ENCODE measurements around the gene RASGRF1.

RASGRF1 gene

DNA sequence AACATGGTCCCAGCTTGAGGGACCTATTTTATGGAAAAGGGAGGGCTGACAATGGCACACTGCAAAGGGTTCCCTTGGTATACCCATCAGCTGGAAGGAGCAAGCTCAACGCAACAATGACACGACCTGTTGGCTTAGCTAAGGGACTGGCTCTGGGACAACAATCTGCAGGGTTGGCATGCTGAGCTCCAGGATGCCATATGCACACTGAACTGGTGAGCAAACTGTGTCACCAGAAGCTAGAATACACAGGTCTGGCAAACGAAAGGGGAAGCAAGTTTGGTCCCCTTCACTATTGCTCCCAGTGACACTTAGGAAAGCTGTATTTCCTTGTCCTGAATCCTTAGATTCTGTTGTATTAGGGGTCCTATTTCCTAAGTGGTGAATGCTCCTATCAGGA lies 38.0 kb upstream of the RASGRF1 start:
- Histone ChIP-seq H3K27ac (replicated peaks) (no peak overlapping the region), H3K4me3 (replicated peaks; ENCODE audit: insufficient read depth, low read length) (no peak overlapping the region), H3K27me3 (ENCODE audit: insufficient read depth, poor library complexity, severe bottlenecking) (no peaks in the 10 kb centered on the region)
- TF ChIP-seq, protein P1, sequence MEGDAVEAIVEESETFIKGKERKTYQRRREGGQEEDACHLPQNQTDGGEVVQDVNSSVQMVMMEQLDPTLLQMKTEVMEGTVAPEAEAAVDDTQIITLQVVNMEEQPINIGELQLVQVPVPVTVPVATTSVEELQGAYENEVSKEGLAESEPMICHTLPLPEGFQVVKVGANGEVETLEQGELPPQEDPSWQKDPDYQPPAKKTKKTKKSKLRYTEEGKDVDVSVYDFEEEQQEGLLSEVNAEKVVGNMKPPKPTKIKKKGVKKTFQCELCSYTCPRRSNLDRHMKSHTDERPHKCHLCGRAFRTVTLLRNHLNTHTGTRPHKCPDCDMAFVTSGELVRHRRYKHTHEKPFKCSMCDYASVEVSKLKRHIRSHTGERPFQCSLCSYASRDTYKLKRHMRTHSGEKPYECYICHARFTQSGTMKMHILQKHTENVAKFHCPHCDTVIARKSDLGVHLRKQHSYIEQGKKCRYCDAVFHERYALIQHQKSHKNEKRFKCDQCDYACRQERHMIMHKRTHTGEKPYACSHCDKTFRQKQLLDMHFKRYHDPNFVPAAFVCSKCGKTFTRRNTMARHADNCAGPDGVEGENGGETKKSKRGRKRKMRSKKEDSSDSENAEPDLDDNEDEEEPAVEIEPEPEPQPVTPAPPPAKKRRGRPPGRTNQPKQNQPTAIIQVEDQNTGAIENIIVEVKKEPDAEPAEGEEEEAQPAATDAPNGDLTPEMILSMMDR (IDR thresholded peaks at IDR 0.05; ENCODE audit: insufficient read depth, low read length): no peak
- TF ChIP-seq, protein P2, sequence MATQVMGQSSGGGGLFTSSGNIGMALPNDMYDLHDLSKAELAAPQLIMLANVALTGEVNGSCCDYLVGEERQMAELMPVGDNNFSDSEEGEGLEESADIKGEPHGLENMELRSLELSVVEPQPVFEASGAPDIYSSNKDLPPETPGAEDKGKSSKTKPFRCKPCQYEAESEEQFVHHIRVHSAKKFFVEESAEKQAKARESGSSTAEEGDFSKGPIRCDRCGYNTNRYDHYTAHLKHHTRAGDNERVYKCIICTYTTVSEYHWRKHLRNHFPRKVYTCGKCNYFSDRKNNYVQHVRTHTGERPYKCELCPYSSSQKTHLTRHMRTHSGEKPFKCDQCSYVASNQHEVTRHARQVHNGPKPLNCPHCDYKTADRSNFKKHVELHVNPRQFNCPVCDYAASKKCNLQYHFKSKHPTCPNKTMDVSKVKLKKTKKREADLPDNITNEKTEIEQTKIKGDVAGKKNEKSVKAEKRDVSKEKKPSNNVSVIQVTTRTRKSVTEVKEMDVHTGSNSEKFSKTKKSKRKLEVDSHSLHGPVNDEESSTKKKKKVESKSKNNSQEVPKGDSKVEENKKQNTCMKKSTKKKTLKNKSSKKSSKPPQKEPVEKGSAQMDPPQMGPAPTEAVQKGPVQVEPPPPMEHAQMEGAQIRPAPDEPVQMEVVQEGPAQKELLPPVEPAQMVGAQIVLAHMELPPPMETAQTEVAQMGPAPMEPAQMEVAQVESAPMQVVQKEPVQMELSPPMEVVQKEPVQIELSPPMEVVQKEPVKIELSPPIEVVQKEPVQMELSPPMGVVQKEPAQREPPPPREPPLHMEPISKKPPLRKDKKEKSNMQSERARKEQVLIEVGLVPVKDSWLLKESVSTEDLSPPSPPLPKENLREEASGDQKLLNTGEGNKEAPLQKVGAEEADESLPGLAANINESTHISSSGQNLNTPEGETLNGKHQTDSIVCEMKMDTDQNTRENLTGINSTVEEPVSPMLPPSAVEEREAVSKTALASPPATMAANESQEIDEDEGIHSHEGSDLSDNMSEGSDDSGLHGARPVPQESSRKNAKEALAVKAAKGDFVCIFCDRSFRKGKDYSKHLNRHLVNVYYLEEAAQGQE (IDR thresholded peaks at IDR 0.05; ENCODE audit: insufficient replicate concordance, low read depth): no peak
- TF ChIP-seq POLR2AphosphoS5 (IDR thresholded peaks at IDR 0.05; ENCODE audit: low read depth): no peak
- TF ChIP-seq GABPA (IDR thresholded peaks at IDR 0.05; ENCODE audit: low read depth): no peak
- TF ChIP-seq SPI1 (IDR thresholded peaks at IDR 0.05; ENCODE audit: borderline replicate concordance, low read depth): no peak
- no peak for DNase-seq (ENCODE audit: low read depth in 1 of 2, low spot score in 1 of 2)

DNA sequence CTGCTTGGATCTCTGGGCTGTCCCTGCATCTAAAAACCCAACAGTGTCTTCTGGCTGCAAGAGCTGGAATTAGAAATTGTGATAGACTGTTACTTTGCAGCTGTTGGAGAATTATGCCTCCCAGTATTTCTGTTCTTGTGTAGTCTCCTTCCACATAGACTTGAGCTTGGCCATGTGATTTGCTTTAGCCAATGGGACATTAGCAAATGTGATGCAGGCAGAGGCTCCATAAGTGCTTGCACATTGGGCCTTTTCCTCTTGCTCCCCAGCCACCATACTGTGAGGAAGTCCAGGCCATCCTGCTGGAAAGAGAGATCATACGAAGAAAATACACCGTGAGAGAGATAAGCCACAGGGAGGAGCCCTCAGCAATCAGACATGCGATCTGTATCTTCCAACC lies 33.8 kb upstream of the RASGRF1 start:
- no peak overlapping the region for H3K4me3 ChIP-seq (replicated peaks; ENCODE audit: insufficient read depth, low read length)
- no peak overlapping the region for H3K27ac ChIP-seq (replicated peaks)
- TF ChIP-seq POLR2AphosphoS5 (IDR thresholded peaks at IDR 0.05; ENCODE audit: low read depth) (no peak), GABPA (IDR thresholded peaks at IDR 0.05; ENCODE audit: low read depth) (no peak), SPI1 (IDR thresholded peaks at IDR 0.05; ENCODE audit: borderline replicate concordance, low read depth) (no peak)
- TF ChIP-seq, protein P1 (IDR thresholded peaks at IDR 0.05; ENCODE audit: insufficient read depth, low read length): no peak
- TF ChIP-seq, protein P2 (IDR thresholded peaks at IDR 0.05; ENCODE audit: insufficient replicate concordance, low read depth): no peak
- DNase-seq (ENCODE audit: low read depth in 1 of 2, low spot score in 1 of 2): no peak
- H3K27me3 ChIP-seq (ENCODE audit: insufficient read depth, poor library complexity, severe bottlenecking): no peaks in the 10 kb centered on the region

DNA sequence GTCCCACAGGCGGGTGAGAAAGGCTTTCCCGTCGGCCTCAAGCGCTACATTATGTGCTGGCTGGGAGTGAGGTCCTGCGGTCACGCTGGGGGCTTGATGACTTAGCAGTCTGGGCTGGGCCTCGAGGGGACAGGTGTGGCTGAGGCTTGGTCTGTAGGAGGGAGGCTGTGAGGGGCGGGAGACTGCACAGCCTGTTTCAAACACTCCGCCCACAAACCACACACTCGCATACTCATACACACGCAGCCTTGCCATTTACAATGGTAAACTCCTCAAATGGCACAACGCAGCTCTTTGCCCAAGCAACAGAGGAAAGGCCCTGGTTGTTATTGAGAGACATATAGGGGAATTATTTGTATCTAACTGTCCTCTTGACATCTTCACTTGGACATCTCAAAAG lies 32.4 kb upstream of the RASGRF1 start:
- no peak for DNase-seq (ENCODE audit: low read depth in 1 of 2, low spot score in 1 of 2)
- TF ChIP-seq POLR2AphosphoS5 (IDR thresholded peaks at IDR 0.05; ENCODE audit: low read depth) (no peak), SPI1 (IDR thresholded peaks at IDR 0.05; ENCODE audit: borderline replicate concordance, low read depth) (no peak), GABPA (IDR thresholded peaks at IDR 0.05; ENCODE audit: low read depth) (no peak)
- TF ChIP-seq, protein P2 (IDR thresholded peaks at IDR 0.05; ENCODE audit: insufficient replicate concordance, low read depth): no peak
- TF ChIP-seq, protein P1 (IDR thresholded peaks at IDR 0.05; ENCODE audit: insufficient read depth, low read length): no peak
- no peaks in the 10 kb centered on the region for H3K27me3 ChIP-seq (ENCODE audit: insufficient read depth, poor library complexity, severe bottlenecking)
- H3K27ac ChIP-seq (replicated peaks): no peak overlapping the region
- no peak overlapping the region for H3K4me3 ChIP-seq (replicated peaks; ENCODE audit: insufficient read depth, low read length)
